Measurements from ENCODE around the gene LRP10.

The LRP10 gene

DNA sequence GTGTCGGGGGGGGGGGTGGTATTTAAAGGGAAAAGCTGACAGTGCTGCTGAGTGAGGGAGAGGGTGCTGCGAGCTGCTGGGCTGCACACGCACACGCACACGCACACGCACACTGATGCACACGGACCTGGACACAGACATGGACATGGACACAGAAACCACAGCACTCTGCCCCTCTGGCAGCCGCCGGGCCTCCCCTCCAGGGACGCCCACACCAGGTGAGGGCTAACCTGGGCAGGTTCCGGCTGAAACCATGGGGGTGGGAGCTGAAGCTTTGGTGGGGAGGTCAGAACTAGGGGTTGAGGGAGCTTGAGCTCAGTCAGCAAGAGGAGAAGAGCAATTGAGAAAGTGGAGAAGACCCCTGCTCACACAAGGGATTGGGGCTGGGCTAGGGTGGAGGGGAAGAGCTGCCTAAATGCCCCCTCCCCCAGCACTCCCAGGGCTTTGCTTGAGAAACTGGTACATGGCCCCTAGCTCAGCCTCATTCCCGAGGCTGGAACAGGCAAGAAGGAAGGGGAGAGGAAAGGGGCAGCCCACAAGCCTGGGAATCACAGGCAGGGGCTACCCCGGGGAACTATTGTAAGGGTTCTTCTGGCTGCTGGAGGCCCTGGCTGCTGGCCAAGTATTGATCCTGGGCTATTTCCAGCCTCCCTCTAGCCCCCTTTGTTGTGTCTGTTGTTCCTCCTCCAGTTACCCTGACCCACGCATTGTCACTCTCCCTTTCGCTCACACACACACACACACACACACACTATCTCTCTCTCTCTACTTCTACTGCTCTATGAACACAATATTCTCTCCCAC lies 11.8 kb downstream of the LRP10 start, which contains the start of gene REM2:
Gene REM2, plus strand, starts transcription at position 50 of the 804 bp plus-strand sequence. Its CDS starts 66 bp downstream, at position 116.
- TF ChIP-seq, protein P1, sequence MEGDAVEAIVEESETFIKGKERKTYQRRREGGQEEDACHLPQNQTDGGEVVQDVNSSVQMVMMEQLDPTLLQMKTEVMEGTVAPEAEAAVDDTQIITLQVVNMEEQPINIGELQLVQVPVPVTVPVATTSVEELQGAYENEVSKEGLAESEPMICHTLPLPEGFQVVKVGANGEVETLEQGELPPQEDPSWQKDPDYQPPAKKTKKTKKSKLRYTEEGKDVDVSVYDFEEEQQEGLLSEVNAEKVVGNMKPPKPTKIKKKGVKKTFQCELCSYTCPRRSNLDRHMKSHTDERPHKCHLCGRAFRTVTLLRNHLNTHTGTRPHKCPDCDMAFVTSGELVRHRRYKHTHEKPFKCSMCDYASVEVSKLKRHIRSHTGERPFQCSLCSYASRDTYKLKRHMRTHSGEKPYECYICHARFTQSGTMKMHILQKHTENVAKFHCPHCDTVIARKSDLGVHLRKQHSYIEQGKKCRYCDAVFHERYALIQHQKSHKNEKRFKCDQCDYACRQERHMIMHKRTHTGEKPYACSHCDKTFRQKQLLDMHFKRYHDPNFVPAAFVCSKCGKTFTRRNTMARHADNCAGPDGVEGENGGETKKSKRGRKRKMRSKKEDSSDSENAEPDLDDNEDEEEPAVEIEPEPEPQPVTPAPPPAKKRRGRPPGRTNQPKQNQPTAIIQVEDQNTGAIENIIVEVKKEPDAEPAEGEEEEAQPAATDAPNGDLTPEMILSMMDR (IDR thresholded peaks at IDR 0.05; ENCODE audit: low read depth, low read length, missing control alignments), result no peak
- in situ Hi-C loops (cut with HindIII; ENCODE audit: low sequenced_read_pairs), result no loop called here
- H3K4me3 ChIP-seq (ENCODE audit: low read depth, low read length), result no peak within 1 kb of the TSS
- DNase-seq (ENCODE audit: low read depth), result no peak

DNA sequence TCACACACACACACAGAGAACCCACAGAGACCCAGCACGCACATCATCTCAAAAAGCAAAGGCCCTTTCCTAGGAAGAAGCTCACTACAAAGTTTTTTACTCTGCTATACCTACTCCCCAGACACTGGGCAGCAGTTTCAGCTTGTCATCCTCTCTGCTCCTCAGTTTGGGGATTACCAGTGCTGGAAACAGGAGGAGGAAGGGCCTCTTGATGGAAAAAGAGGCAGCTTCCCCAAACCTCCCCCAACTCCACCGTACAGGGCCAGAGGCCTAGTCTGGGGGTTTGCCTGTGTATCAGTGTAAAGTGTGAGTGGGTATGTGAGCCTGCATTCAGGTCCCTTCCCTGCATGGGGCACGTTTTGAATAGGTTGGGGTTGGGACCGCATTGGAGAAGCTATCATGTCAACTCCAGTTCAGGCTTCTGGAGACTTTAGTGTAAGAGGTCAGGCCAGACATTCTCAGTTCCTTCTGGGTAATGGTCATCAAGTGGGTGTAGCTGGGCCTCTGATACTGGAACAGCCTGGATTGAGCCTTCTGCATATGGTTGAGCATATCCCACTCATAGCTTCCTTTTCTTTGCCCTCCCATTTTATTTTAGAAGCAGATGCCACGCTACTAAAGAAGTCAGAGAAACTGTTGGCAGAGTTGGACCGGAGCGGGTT lies 12.7 kb downstream of the LRP10 start:
- TF ChIP-seq, protein P1 (IDR thresholded peaks at IDR 0.05; ENCODE audit: low read depth, low read length, missing control alignments), result no peak
- in situ Hi-C loops (cut with HindIII; ENCODE audit: low sequenced_read_pairs), result no loop called here

DNA sequence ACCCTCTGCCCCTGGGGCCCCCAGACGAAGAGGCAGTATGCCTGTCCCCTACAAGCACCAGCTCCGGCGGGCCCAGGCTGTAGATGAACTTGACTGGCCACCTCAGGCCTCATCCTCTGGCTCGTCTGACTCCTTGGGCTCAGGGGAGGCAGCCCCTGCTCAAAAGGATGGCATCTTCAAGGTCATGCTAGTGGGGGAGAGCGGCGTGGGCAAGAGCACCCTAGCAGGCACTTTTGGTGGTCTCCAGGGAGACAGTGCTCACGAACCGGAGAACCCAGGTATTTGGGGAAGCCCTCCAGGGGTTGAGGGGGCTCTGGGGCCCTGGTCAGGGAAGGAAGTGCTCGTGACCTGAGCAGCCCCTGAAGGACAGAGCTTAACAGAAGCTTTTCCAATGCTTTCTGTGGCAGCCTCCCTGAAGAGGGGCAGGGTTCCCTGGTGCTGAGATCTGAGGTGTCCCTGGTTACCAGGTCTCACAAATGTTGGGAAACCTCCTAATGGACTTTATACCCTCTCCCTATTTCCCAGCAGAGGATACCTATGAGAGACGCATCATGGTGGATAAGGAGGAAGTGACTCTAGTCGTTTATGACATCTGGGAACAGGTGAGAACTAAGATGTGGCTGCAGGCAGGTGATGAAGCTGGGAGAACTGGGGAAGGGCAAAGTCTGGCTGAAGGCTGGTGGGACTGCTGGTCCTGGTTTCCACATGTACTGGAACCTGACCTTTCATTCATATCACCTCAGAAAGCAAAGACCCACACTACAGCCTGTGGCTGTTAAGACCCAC lies 13.4 kb downstream of the LRP10 start:
- TF ChIP-seq, protein P1 (IDR thresholded peaks at IDR 0.05; ENCODE audit: low read depth, low read length, missing control alignments), result no peak
- no peak overlapping the region for H3K4me3 ChIP-seq (ENCODE audit: low read depth, low read length)
- in situ Hi-C loops (cut with HindIII; ENCODE audit: low sequenced_read_pairs), result no loop called here
- DNase-seq (ENCODE audit: low read depth), result no peak

More for the DNA sequence above, 12.7 kb downstream of the LRP10 start:
- no peak overlapping the region for H3K4me3 ChIP-seq (ENCODE audit: low read depth, low read length)
- no peak for DNase-seq (ENCODE audit: low read depth)

DNA sequence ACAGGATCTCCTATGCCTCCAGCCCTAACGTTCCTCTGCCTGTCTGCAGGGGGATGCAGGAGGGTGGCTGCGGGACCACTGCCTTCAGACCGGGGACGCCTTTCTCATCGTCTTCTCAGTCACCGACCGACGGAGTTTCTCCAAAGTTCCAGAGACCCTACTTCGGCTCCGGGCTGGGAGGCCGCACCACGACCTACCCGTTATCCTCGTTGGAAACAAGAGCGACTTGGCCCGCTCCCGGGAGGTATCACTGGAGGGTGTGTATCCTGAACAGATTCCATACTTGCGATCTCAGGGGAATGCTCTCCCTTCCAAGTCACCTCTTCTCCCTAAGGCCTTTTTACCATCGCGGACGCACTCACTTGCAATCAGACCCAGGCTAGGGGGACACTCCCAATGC lies 14.4 kb downstream of the LRP10 start:
- in situ Hi-C loops (cut with HindIII; ENCODE audit: low sequenced_read_pairs), result no loop called here
- TF ChIP-seq, protein P1 (IDR thresholded peaks at IDR 0.05; ENCODE audit: low read depth, low read length, missing control alignments), result no peak
- no peak for DNase-seq (ENCODE audit: low read depth)
- peak overlapping the region; percentile 51 for H3K4me3 ChIP-seq (ENCODE audit: low read depth, low read length)

DNA sequence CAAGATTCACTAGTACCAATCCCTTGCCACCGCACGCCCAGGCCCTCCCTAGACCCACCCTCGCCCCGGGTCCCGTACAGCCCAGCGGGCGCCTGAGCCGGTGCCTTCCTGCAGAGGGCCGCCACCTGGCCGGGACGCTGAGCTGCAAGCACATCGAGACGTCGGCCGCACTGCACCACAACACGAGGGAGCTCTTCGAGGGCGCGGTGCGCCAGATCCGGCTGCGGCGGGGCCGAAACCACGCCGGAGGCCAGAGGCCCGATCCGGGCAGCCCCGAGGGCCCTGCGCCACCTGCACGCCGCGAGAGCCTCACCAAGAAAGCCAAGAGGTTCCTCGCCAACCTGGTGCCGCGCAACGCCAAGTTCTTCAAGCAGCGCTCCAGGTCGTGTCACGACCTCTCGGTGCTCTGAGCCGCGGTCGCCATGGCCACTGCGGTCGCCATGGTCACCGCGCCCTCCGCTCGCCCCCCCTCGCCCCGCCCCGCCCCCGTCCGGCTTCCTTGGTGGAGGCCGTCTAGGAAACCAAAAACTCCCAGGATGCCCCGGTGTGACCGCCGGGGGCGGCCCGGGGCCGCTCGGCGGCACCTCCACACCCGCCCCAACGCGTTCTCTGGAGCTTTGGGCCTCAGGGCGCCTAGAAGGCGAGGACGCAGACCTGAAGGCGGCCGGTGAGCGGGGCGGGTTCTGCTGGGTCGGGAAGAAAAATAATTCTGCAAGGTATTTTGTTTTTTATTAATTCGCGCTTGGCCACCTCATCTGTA lies 15.1 kb downstream of the LRP10 start:
- in situ Hi-C loops (cut with HindIII; ENCODE audit: low sequenced_read_pairs), result no loop called here
- no peak for DNase-seq (ENCODE audit: low read depth)
- TF ChIP-seq, protein P1 (IDR thresholded peaks at IDR 0.05; ENCODE audit: low read depth, low read length, missing control alignments), result no peak
- peak overlapping the region; percentile 51 for H3K4me3 ChIP-seq (ENCODE audit: low read depth, low read length)
